NOMO-1 (cell line): ENCODE data around the gene SRSF2.
A peak's percentile ranks its signal among the peaks of the same experiment; 100 is the strongest.
"Not testable (repeated sequence)": the region's sequence is repeated elsewhere in the genome, so short reads cannot be mapped to it uniquely, and the experiment has no call there.

ENCODE experiments used
- DNase-seq, 2 experiments: peaks; one replicate each; lab custom pipeline; 2025; ENCODE audit not compliant: unreplicated experiment in 2 of 2; lab: John Stamatoyannopoulos, UW

Gene SRSF2

DNA sequence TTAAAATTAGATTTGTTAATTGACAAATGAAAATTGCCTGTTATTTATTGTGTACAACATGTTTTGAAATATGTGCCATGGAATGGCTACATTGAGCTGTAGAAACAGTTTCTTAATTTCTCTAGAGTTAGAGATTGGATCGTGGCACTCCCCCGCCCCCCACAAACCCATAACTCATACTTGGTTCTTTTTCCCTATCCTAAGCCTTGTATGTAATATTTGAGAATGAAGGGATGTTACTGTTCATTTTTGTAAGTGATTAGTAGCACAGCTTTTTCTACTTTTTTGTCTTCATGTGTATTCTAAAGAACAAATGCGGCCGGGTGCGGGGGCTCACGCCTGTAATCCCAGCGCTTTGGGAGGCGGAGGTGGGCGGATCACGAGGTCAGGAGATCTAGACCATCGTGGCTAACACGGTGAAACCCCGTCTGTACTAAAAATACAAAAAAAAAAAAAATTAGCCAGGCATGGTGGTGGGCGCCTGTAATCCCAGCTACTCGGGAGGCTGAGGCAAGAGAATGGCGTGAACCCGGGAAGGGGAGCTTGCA, 2.5 kb upstream of the SRSF2 start:
- DNase-seq, result not testable (repeated sequence)

DNA sequence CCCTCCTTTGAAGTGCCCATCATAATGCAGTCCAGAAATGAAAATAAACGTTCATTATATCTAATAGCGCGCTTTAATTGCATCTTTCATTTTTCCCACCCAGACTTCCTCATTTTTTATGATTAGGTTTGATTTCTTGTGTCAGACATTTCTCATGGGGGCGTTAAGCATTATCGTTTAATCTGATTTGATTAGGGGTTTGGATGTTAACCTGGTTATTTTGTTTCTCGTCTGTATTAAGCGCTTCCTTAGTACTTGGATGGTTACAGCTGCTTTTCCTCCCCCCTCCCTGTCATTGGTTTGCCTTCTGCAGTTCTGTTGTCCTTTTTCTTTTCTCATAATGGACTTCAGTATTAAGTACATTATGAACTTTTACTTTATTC, 1.3 kb upstream of the SRSF2 start:
- peak in 1 of 2 experiments; percentile 29 for DNase-seq

DNA sequence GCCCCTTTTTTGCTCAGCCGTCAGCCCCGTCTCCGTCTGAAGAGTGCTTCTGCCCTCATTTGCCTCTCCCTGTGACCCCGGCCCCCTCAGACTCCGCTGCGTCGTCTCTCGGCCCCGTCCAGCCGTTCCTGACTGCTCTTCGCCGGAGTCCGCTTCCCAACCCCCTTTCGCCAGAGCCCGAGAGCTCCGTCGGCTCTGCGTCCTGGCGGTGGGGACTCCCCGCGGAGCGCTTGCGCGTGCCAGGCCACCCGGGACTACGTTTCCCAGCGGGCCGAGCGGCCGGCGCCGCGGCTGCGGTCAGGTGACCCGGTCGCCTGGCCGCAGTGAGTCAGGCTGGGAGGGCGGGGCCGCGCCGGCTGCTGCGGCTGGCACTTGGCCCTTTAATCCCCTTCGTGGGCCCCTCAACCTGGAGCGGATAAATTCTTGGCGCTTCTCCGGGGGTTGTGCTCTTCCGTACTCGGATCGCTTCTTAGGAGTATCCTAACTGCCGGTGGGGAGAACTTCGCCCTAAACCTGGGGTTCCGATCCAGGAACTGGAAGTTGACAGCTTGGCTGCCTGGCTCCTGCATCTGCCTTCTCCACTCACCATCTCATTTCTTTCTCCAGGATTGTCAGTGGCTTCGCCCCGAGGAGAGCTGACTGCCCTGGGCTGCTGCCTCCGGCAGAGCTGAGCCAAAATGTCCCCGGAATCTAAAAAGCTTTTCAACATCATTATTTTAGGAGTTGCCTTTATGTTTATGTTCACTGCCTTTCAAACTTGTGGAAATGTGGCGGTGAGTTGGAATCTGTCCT, 741 bp upstream of the SRSF2 start, which contains the start of gene MFSD11:
Gene MFSD11 (plus strand): TSS at position 444 of the 792 bp plus-strand sequence. CDS start 234 bp downstream, at position 678.
- peak; percentile 90 to 97 for DNase-seq

DNA sequence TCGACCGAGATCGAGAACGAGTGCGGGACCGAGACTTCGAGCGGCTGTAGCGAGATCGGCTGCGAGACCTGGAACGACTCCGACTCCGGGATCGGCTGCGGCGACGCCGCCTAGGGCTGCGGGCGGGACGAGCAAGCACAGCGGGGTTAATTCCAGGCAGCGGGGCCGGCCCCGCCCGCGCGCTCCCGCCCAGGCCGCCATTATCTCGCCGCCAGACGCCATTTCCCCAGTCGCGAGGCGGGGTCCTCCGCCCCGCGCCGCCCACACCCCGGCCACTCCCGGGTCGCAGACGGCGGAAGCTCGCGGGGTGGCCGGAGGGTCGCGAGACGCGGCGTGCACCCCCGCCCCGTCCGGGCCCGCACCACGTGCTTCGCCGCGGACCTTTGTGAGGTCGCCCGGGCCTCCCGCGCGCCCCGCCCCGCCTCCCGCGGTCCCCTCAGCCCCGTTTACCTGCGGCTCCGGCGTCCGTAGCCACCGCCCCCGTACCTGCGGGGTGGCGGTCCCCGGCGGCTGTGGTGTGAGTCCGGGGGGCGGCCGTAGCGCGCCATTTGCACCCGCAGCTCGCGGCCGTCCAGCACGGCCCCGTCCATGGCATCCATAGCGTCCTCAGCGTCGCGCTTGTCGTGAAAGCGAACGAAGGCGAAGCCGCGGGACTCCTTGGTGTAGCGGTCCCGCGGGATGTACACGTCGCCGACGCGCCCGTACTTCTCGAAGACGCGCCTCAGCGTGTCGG, 616 bp downstream of the SRSF2 start:
- peak; percentile 33 to 49 for DNase-seq

DNA sequence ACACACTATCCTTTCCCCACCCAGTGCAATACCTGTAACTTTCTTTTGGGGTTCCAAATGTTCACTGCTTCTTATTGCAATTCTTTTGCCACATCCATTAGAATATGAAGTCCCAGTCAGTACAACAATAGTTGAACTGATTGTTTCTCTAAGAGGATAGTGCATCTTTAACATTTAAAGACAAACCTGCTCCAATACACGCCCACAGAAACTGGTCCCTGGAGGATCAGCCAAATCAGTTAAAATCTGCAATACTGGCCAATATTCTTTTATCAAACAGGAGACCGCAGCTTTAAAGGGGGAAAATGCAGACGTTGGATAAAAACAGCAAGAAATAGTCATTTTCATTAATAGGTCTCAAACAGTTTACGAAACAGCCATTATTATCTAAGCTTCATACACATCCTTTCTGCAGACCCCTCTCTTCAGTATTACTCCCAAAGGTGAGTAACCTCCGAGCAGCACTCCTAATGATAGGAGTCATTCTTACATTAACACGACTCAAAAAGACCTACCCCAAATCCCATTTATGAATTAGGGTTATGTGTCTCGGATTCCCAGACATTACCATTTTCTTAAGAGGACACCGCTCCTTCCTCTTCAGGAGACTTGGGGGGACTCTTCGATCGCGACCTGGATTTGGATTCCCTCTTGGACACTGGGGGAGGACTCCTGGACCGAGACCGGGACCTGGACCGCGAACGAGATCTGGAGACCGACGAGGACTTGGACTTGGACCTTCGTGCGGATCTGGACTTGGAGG, 1.4 kb downstream of the SRSF2 start:
- no peak for DNase-seq

DNA sequence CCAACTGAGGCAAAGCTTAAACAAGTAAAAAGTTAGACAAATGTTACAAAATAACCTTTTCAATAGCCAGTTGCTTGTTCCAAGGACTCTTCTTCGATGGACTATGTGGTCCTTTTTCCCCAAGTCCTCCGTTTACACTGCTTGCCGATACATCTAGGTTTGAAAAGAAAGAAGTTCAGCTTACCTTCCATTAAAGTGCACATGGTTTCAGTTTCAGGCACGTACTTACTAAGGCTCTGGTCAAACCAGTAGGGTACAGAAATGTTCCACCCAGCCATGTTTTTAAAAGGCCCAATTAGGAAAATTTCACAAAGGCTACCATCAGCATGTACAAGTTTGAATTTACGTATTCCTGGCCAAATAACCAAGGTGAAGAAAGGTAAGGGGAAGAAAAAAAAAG, 2.1 kb downstream of the SRSF2 start:
- peak in 1 of 2 experiments; percentile 59 for DNase-seq

DNA sequence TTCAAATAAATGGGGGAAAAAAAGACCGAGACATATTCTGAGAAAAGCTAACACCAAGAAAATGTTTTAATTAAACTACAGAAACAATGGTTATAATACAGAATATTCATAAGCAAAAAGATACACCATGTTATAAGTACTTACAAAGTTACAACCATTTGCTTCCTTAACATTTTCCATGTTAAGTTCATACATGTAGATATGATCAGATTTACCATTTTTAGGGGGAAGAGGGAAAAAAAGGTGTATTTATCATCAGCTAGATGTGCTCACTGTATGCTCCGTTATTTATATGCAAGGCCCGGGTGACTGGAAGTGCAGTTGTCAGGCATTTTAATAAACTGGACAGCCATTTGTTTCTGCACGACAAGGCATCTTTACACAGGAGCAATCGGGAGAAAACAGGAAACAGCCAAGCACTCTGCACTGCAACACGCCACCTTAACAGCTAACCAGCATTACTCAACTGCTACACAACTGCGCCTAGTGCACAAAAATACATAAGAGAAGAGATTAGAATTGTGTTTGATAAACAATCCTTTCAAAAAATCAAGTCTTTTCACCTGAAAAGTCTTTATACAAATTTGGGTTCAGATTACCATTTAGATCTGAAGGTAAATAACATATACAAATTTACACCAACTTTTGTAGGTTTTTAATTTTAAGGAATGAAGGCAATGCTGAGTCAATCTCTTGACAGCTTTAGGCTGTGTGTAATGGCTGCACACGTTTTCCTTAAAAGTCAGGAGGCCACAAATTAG, 2.9 kb downstream of the SRSF2 start:
- peak; percentile 51 to 61 for DNase-seq

DNA sequence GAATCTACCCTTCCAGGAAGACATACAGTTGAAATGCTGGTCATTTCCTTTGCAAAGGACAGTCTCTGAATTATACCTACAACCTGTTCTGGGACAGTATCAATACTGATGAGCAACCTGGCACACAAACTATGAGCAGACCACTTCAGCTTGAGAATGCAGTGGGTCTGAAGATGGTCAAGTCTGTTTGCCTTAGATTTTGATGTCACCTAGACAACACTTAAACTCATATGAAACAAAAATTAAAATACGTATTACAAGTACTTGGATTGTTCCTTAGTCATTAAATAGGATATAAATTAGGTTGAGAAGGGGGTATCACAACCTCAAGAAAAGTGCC, 3.5 kb downstream of the SRSF2 start:
- no peak for DNase-seq

DNA sequence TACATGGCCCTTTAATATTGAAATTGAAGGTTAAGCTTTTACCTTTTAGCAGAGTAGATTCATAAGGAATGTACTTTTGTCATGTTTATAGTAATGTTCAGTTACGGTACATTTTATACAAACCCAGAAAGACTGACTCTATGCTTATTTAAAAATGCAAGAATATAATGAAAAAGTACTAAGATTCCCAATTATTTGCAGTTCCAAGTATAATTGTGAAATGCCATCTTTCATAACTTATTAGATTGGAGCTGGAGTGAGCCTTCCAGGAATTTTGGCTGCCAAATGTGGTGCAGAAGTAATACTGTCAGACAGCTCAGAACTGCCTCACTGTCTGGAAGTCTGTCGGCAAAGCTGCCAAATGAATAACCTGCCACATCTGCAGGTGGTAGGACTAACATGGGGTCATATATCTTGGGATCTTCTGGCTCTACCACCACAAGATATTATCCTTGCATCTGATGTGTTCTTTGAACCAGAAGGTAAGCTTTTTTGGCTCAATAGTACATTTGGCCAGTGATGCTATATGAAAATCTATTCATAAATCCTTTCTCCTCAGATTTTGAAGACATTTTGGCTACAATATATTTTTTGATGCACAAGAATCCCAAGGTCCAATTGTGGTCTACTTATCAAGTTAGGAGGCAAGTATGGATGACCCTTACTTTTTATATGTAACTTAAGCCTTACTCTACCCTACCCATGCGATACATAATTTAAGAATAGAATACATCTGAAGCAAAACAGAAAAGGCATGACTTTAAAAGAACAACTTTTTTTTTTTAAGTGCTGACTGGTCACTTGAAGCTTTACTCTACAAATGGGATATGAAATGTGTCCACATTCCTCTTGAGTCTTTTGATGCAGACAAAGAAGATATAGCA, 4.2 kb downstream of the SRSF2 start:
- DNase-seq, result no peak

DNA sequence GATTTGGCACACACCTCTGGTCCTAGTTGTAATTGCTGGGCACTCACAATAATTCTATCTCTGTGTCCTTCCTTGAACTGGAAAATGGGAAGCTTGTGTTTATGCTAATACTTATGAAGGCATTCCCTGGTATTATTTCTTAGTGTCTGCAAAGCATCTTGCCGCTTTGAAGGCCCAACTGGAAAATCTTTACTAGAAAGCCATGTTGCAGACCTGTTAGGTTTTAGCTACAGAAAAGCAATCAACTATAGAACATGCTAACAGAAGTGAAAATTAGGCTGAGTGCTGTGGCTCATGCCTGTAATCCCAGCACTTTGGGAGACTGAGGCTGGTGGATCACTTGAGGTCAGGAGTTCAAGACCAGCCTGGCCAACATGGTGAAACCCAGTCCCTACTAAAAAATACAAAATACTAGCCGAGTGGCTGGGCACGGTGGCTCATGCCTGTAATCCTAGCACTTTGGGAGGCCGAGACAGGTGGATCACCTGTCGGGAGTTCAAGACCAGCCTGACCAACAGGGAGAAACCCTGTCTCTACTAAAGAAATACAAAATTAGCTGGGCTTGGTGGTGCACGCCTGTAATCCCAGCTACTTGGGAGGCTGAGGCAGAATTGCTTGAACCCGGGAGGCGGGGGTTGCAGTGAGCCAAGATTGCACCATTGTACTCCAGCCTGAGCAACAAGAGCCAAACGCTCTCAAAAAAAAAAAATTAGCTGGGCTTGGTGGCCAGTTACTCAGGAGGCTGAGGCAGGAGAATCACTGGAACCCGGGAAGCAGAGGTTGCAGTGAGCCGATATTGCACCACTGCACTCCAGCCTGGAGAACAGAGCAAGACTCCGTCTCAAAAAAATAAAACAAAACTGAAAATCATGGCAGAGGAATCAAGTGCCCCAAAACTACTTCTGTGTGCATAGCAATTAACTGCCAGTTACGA, 5.1 kb downstream of the SRSF2 start:
- not testable (repeated sequence) for DNase-seq

DNA sequence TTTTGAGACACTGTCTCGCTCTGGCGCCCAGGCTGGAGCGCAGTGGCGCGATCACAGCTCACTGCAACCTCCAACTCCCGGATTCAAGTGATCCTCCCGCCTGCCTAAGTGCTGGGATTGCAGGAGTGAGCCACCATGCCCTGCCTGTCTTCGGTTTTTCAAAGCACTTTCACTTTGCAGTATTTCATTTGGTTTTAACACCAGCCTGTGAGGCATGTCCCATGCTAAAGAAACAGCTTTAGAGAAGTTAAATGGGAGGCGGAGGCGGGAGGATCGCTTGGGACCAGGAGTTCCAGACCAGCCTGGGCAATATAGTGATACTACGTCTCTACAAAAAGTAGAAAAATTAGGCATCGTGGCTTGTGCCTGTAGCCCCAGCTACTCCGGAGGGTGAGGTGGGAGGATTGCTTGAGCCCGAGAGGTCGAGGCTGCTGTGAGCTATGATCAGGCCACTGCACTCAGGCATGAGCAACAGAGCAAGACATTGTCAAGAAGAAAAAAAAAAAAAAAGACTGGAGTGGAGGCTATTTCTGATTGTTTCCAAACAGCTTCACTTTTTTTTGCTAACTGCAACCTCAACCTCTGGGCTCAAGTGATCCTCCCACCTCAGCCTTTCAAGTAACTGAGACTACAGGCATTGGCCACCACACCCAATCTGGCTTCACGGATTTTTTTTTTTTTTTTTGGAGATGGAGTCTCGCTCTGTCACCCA, 9.2 kb downstream of the SRSF2 start:
- DNase-seq, result no peak

DNA sequence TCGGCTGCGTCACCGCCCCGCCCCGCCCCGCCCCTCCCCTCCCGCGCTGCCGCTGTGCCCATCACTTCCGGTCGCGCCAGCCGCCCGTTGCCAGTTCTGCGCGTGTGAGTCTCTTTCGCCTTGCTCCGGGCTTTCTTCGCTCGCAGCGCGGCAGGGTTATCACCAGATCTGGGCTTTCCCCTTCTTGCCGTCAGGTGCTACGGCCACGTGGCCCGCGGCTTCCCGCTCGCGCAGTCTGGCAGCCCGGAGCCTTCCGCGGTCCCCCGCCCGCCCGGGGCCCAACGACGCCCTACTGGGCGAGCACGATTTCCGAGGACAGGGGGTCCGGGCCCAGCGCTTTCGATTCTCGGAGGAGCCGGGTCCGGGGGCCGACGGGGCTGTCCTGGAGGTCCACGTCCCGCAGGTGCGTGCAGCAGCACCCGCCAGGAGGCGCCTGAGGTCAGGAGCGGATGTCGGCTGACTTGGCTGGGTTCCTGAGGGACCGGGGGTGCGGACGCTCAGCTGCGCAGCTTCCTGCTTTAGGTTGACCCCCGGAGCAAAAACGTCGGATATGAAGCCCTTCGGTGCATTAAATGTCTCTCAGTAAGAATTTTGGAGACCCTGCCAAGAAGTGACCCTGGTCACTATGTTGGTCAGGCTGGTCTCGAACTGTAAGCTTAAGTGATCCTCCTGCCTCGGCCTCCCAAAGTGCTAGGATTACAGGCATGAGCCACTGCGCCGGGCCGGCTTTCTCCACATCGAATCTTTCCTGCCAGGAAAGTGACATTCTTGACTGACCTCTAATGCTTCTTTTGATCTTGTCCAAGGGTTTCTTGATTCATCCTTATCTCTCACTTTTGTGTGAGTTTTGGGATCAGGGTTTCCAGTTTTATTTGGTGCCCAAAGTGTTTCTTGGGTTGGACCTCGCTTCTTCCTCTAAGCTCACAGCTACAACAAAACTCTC, 10.1 kb downstream of the SRSF2 start, which contains the start of gene METTL23:
Gene METTL23 (plus strand): TSS at position 64 of the 943 bp plus-strand sequence. CDS start 2,872 bp downstream, outside the sequence.
- DNase-seq, result peak; percentile 57 to 59

DNA sequence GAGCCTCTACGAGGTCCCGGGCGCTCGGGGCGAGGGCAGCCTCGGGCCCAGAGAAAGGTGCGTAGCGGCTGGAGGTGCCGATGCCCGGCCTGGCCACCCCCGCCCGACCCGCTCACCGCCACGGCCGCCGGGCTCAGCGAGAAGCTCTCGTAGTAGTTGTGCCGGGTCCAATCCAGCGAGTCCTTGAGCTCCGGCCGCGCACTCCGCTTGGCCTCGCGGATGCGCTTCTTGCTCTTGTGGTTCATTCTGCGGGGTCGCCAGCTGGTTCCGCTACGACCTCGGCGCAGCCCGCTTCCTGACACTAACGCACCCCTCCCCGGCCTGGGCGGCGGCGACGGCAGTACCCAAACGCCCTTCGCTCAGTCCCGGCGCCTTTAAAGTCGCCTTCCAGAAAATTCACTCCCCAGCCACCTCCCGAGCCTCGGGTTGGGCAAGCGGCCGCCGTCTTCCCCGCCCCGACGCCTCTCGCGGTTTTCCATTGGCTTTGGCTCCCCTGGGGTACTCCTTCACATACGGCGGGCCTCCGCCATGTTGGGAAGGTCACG, 10.8 kb downstream of the SRSF2 start, which contains the start of gene JMJD6:
Gene JMJD6 (minus strand): TSS at position 376 of the 545 bp plus-strand sequence. CDS start 131 bp downstream, at position 245.
- peak; percentile 97 to 98 for DNase-seq

DNA sequence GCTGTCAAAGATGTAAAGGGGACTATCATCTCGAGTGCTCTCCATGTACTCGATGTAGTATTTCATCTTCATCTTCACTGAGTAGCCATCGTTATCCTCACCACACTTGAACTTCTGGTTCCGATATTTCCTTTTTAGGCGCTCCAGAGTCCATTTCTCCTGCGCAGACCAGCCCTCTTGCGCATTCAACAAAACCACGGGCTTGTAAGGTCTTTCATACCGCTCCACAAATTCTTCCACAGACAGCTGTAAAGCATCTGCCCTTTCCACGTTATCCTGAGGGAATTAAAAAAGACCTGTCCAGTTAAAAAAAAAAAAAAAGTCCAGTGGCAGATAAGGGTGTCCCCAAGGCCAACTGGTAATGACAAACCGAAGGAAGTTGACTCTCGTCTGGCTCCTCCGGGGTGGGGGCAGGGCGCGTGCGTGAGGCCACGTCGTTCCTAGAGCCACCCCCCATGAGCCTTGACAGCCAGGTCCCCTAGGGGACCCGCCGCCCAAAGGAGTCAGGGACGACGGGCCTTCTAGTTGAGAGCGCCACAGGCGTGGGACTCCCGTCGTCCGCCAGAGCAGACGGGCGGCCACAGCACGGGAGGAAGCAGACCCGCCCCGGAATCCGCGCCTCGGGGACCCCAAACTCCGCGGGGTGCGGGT, 11.4 kb downstream of the SRSF2 start:
- DNase-seq, result peak; percentile 43

DNA sequence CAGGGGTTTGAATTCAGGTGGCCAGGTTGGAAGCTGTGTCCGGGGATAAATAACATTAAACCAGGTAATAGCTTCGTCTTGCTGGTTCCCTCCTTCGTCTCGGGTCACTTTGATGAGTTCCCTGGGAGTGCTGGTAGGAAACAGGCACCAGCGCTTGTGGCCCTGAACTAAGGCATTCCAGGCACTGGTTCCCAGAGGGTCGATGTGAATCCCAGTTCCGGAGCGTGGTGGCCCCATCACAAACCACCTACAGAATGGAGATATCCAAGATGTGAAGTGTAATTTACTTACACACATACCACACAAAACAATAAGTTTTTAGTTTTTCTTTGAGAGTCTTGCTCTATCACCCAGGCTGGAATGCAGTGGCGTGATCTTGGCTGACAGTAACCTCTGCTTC, 13.3 kb downstream of the SRSF2 start:
- DNase-seq, result no peak
